GM18873 (cell line): Measurements from ENCODE around the gene DUOX1.
"Not testable (repeated sequence)": the region's sequence is repeated elsewhere in the genome, so short reads cannot be mapped to it uniquely, and the experiment has no call there.

ENCODE experiments used
- ATAC-seq: cut with Tn5 transposase; IDR thresholded peaks from one replicate; pipeline ENCODE4 v1.9.1; 2021; ENCODE audit warnings: mild to moderate bottlenecking, moderate library complexity, moderate number of reproducible peaks; ENCODE audit not compliant: unreplicated experiment, low FRiP score

Gene DUOX1

DNA sequence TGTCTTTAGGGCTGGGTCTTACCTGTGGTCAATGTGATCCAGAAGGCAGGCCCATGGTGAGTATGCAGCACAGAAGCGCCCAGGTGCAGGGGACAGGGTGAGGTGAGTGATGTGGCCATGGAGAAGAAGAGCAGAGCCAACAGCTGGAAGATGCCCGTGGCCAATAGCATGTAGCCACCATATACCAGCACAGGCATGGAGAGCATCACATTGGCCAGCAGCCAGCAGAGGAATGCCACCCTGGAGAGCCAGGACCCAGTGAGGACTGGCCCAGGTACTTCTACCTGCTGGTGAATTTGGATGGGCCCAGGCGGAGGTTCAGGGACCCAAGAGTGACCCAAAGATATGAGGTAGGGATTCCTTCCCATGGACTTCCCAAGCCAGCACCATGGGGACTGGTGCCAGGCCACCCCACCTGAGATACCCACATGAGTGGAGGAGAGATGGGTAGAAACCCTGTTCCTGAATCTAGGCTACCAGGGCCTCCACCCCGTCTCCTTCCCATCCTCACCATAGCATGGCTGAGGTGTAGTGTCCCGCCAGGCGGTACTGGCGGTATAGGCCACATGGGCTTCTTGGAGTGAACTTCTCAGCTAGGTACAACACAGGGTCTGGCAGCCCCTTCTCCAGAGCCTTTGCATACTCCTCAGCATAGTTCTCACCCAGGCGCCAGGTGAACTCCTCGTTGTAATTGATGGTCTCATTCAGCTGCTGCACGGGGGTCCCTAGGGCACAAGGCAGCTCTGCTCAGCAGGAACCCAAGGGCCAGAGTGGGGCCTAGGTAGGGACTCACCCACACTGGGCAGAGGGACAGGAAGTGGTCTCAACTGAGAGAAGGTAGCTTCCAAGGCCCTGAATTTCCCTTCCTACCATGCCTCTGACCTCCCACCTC is 9.5 kb upstream of the DUOX1 start:
- no peak for ATAC-seq

DNA sequence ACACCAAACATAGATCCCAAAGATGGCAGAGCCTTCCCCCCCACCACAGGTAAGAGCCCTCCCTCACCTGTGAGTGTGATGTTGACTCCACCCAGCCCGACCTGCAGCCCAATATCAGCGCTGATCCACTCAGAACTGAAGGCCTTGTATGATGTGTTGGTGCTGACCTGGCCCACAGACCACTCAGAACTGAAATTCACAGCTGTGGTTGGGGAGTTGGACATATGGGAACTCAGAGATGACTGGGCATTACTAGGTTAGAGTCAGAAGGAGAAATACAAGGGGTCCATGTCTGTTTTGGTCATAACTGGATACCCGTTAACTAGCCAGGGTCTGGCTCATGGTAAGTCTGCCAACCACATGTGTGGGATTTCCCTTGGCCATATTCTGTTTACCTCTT is 8.8 kb upstream of the DUOX1 start:
- ATAC-seq: no peak

DNA sequence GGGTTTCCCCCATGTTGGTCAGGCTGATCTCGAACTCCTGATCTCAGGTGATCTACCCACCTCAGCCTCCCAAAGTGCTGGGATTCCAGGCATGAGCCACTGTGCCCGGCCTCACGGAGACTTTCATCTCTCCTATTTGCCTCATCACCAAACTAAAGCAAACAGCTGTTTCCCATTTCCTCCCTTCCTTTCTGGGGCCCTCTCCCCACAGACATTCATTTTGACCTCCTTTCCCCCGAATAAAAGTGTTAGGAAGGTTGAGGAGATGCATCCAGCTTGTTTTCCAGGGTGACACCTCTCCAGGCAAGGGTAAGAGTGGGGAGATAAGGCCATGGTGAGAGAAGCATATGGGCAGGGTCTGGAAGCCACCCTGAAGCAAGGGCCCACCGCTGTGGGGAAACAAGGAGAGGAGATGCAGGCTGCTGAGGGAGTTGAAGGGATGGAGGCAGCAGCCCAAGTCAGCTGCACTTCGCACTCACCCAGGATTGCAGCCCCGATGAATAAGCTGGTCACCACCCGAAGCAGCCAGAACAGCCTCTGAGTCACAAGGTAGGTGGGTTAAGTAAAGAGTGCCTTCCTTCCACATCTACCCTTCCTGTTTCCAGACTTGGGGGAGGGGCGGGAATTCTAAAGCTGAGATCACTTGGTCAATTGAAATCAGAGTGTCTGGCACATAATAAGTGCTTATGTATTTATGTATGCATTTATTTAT is 7.9 kb upstream of the DUOX1 start:
- ATAC-seq: no peak

DNA sequence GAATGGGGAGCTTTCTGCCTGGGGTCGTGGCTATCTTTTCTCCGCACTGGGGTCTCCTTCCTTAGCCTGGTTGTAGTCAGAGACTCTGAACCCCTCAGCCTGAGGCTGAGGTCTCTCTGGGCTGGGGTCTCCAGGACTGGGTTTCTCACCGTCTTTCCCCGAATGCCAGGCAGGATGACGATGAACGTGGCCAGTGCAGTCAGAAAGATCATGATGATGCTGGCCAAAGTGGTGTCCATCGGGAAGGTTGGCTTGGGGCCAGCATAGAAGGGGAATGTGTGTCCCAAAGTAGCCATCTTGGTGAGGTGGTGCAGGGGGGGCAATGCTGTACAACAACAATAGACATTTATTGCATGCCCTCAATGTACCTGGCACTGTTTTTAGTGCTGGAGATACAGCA is 7.1 kb upstream of the DUOX1 start:
- no peak for ATAC-seq

DNA sequence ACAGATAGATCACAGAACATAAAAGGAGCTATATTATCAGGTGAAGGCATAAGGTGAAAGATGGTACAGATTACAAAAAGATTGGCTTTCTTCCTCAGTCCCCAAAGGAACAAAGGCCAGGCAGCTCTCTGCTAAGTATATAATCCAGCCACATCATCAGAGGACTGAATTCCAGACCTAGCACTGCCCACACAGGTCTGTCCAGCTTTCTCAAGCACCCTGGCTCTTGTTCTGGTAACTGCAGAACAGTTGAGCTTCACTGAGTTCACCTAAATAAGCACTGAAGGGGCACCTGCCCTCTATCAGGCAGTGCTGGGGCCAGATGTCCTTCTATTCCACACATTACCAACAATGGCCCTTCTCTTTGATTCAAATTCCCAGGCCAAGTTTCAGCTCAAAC is 6.4 kb upstream of the DUOX1 start:
- ATAC-seq: no peak

DNA sequence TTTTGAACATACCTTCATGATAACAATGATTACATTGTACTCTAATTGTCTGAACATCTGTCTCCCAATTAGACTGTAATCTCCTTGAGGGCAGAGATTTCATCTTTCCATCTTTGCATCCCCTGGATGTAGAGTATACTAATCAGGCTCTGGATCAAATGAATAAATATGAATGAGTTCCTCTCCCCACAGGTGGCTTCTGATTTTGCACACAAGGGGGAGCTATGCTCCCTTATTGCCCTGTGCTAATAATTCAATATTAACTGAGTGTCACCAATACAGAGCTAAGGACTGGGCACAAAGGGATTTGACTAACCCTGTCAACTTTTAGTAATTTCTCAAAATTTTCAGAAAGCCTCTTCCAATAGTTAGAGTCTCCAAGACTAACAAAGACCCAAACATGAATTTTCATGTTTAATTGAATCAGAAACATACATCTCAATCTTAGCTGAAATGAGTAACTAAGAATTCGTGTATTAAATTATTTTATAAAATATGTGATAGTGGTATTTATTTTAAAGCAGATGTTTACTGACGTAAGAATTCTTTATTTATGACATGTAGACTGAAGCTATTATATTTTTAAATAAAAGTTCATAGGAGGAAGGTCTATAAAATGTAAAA is 3.1 kb upstream of the DUOX1 start:
- no peak for ATAC-seq

DNA sequence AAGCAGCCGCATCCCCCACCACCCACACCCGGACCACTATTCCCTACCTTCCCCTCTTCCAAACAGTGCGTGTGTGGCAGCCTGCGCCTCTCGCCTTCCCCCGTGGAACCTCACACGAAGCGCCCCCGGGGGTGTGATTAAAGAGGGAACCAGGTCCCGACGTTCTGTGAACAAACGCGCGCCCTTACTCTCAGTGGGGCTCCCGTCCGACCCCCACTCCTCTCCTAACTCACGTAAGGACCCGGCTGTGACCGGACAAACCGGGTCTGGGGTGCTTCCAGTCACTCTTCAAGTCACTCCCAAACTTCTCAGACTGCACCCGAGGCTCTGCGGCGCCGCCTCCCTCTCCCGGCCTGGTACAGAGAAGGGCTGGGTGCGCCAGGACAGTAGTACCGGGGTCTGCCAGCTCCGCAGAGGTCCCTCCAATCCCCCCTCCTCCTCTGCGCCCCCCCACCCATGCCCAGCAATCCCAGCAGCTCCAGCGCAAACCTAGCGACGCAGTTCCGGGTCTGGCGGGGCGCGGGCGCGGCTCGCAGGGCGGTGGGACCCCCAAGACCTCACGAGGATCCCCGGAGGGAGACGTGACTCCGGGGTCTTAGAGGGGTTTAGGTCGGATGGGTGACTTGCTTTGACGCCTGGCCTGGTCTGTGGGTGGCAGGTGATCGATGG is 689 bp upstream of the DUOX1 start:
- ATAC-seq: no peak

DNA sequence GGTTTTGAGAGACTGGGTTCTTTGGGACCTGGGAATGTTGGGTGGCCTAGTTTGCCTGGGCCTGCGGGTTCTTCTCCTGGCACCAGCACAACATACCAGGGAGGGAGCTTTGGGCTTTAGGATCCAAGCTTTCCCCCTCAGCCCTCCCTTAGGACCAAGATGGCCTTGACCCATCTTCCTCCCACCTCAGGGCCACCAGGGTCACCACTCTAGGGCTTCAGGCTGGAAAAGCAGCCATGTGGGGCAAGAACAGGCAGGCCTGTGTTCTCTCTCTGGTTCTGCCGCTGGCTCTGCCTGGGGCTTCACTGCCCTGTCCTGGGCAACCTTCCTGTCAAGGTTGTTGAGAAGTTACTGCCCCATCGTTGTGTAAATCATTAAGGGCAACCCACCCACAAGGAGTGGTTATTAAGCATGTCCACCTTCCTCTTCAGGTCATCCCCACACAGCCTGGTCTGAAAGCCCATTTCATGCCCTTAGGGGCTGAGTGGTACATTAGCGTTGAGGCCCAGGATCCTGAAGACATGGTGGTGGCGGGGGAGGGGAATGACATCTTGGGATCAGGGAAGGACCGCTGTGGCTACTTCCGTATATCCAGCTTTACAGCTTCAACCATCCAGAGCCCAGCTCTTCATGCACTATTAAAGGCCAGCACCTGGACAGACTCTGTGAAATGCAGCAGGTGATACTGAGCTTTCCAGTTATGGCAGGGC is 652 bp downstream of the DUOX1 start:
- no peak for ATAC-seq

DNA sequence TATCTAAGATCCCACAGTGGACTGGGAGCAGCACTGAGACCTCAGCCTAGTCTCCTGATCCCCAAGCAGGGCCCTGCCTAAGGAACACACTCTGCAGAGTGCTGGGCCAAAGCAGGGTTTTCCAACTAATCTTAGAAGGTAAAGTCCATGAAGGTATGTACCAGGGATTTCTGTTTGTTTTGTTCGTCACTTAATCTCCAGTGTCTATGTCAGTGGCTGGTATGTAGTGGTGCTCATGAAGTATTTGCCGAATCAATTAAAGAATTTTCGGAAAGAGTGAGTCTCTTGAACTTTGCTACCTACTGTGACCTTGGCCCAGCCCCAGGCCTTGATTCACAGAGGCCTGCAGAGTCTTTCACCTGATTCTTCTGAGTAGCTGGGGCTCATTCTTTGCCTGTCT is 1.7 kb downstream of the DUOX1 start:
- ATAC-seq: no peak

DNA sequence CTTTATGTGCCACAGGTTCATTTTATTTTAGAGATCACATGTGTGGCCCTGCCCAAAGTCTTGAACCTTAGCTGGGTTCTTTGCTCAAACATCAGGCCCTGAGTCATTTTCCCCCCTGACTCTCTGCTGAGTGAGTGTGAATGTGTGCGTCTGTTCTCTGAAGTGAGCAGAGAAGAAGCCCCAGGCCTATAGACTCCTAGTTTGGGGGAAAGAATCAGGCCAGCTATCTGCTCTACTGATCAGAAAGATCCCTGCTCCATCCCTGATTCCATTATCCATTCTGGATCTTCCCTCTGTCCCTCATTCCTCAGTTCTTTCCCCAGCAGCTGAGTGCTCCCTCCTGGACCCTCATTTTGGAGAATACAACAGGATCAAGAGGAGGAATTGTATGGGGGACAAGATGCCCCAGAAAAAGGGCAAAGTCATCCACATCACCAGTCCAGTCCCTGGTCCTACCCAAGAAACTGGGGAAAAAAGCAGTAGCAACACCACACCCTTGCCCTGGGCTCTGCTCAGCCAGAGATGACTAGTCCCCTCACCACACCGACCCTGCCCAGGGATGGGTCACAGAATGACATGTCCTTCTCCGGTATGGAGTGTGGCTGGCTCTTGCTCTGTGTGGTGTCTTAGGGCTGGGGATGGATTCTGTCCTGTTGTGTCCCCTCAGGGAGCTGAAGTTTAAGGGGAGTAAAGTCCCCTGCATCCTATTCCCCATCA is 3.2 kb downstream of the DUOX1 start:
- ATAC-seq: no peak

DNA sequence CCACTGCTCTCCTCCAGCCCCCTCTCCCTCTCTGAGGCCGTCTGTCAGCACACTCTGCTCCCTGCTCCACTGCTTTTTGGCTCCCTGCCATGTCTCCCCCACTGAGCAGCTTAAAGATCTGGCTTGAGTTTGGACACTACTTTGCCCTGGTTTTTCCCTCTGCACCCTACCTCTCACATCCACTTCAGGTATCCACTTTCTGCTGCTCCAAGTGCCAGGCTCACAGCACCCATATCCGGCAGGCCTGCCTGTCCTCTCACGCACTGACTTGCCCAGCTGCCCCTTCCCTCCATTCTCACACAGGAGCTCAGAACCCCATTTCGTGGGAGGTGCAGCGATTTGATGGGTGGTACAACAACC is 3.7 kb downstream of the DUOX1 start:
- ATAC-seq: no peak

DNA sequence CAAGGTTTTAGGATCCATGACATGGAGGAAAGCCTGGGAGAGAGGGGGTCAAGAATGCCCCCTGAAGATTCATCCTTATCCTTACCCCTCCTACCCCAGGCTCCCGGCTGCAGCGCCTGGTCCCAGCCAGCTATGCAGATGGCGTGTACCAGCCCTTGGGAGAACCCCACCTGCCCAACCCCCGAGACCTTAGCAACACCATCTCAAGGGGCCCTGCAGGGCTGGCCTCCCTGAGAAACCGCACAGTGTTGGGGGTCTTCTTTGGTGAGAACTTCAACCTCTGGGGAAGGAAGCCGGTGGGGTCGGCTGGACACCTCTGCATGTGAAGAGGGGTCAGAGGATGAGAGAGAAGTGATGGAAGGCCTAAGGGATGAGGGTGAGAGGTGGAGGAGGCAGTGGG is 4.3 kb downstream of the DUOX1 start:
- ATAC-seq: no peak

DNA sequence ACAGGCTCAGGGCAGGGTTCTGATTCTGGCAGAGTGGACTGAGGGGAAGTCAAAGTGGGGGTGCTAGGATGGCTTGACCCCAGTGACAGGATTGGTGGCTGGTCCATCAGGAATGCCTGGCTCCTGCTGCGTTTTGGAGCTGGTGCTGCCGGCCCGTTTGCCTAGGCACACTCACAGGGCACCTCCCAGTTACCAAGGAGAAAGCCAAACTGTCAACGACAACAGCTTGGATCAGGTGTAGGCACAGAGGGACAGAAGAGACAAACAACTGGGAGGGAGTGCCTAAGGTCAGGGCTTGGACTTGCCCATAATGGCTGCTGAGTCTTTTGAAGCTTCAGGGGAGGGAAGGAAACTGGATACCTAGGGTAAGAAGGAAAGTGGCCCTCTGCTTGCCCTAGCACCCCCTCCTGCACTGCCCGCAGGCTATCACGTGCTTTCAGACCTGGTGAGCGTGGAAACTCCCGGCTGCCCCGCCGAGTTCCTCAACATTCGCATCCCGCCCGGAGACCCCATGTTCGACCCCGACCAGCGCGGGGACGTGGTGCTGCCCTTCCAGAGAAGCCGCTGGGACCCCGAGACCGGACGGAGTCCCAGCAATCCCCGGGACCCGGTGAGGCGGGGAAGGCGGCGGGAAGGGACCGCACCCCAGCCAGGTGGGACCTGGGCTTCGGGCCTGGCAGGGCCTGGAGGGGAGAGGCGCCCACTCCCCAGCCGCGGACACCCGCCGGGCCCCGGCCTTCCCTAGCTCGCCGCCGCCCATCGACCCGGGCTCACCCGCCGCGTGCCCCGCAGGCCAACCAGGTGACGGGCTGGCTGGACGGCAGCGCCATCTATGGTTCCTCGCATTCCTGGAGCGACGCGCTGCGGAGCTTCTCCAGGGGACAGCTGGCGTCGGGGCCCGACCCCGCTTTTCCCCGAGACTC is 5.1 kb downstream of the DUOX1 start:
- no peak for ATAC-seq

DNA sequence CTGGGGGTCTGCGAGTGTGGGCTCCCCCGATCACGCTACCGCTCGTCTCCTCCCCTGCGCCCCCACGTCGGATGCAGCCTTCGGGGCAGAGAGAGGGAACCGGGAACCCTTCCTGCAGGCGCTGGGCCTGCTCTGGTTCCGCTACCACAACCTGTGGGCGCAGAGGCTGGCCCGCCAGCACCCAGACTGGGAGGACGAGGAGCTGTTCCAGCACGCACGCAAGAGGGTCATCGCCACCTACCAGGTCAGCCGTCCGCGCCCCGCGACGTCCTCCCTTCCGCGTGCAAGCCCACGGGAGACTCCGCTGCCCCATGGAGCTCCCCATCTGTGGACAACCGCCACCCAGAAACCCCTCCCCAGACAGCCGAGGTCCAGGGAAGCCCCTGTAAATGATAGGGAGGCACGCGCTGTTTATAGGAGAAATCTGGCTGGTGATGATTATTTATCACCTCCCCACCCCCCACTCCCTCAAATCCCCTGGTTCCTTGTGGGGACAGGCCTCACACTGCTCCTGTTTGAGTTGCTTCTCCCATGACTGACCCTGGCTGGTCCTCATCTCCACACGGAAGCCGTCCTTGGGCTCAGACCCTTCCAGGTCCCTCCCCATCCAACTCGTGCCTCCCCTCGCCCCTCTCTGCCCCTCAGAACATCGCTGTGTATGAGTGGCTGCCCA is 6.0 kb downstream of the DUOX1 start:
- ATAC-seq: not testable (repeated sequence)

DNA sequence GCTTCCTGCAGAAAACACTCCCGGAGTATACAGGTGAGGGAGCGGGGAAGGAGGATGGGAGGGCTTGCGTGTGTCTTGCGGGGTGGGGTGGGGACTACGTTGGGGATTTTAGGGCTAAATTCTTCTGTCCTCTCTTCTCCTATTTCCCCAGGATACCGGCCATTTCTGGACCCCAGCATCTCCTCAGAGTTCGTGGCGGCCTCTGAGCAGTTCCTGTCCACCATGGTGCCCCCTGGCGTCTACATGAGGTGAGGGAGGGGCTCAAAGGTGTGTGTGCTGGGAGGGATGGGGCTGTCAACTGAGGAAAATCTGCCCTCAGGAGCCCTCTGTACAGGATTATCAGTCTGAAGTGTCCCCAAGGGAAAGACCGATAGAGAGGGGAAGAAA is 6.6 kb downstream of the DUOX1 start:
- ATAC-seq: no peak

DNA sequence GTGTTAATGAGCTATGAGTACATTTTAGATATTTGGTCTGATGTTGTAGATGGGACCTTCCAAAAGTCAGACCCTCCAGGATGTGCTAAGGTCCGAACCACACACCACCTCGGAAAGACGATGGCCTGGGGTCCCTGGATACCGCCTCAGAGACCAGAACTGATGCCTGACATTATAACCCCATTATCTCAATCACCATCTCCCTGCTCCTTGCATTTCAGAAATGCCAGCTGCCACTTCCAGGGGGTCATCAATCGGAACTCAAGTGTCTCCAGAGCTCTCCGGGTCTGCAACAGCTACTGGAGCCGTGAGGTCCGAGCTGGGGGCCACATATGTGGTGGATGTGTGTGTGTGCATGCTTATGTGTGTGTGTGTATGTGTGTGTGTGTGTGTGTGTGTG is 7.9 kb downstream of the DUOX1 start:
- no peak for ATAC-seq

DNA sequence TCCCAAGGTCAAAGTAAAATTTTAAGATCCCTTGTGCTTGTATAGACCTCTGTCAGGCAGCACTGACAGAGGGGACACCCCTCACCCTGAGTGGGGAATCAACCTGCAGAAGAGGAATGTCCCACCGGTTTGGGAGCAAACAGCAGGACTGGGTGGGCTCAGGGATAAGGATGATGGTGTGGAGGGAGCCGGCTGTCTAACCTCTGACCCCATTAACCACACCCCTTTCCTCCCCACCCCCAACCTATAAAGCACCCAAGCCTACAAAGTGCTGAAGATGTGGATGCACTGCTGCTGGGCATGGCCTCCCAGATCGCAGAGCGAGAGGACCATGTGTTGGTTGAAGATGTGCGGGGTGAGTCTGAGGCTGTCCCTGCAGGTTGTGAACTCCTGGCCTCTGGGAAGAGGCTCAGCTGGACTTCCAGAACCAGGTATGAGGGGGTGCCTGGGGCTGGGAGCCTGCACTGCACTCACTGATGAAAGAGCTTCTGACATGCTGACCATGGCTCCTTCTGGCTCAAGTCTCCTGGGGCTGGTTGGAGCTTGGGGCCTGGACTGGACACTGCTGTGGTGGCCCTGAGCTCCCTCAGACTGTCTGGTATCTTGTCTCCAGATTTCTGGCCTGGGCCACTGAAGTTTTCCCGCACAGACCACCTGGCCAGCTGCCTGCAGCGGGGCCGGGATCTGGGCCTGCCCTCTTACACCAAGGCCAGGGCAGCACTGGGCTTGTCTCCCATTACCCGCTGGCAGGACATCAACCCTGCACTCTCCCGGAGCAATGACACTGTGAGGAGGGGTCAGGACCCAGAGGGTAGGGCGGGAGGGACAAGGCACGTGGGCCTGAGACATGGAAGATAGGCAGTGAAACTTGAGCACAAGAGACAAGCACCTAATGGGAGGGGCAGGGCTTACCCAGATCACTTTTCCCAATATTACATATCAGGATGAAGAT is 9.3 kb downstream of the DUOX1 start:
- ATAC-seq: no peak
